NCI-H2196 treated with DMSO at 0.1 percent for 48 hours (cell line): ENCODE results near the gene MYL4.
A peak's percentile ranks its signal among the peaks of the same experiment; 100 is the strongest.
"Not testable (repeated sequence)": the region's sequence is repeated elsewhere in the genome, so short reads cannot be mapped to it uniquely, and the experiment has no call there.

Experiments
- DNase-seq: peaks from one replicate; lab custom pipeline; 2025; ENCODE audit not compliant: unreplicated experiment; lab: John Stamatoyannopoulos, UW

The MYL4 gene

GRCh38 chr17:47208744-47209488 lies at the start of gene MYL4:
Gene MYL4 (plus strand): TSS chr17:47209348. CDS start chr17:47209423, 75 bp downstream.
- DNase-seq, result no peak

GRCh38 chr17:47162013-47162622 lies 47.0 kb upstream of the MYL4 start:
- no peak for DNase-seq

GRCh38 chr17:47164263-47164662 lies 44.9 kb upstream of the MYL4 start:
- no peak for DNase-seq

GRCh38 chr17:47165137-47165536 lies 44.0 kb upstream of the MYL4 start:
- no peak for DNase-seq

GRCh38 chr17:47166854-47167253 lies 42.3 kb upstream of the MYL4 start:
- DNase-seq, result not testable (repeated sequence)

GRCh38 chr17:47168896-47169295 lies 40.3 kb upstream of the MYL4 start:
- DNase-seq, result not testable (repeated sequence)

GRCh38 chr17:47170710-47171109 lies 38.4 kb upstream of the MYL4 start:
- no peak for DNase-seq

GRCh38 chr17:47172696-47173565 lies 36.2 kb upstream of the MYL4 start:
- no peak for DNase-seq

- not testable (repeated sequence) for DNase-seq
Observed at GRCh38 chr17:47174823-47175222, 34.3 kb upstream of the MYL4 start.

- DNase-seq, result no peak
Observed at GRCh38 chr17:47176389-47176826, 32.7 kb upstream of the MYL4 start.

GRCh38 chr17:47177261-47177660 lies 31.9 kb upstream of the MYL4 start:
- DNase-seq, result no peak

GRCh38 chr17:47179141-47179540 lies 30.0 kb upstream of the MYL4 start:
- no peak for DNase-seq

- DNase-seq, result no peak
Observed at GRCh38 chr17:47180337-47180736, 28.8 kb upstream of the MYL4 start.

GRCh38 chr17:47180988-47181387 lies 28.2 kb upstream of the MYL4 start:
- not testable (repeated sequence) for DNase-seq

GRCh38 chr17:47184681-47185080 lies 24.5 kb upstream of the MYL4 start:
- no peak for DNase-seq

- no peak for DNase-seq
Observed at GRCh38 chr17:47188271-47188875, 20.8 kb upstream of the MYL4 start.

GRCh38 chr17:47188876-47189731 lies 20.0 kb upstream of the MYL4 start, which contains the start of gene CDC27:
Gene CDC27 (minus strand): TSS chr17:47189295. CDS start chr17:47189172, 123 bp downstream.
- DNase-seq, result peak; percentile 87

- no peak for DNase-seq
Observed at GRCh38 chr17:47189732-47190237, 19.4 kb upstream of the MYL4 start.

GRCh38 chr17:47190243-47190642 lies 18.9 kb upstream of the MYL4 start:
- DNase-seq, result no peak

GRCh38 chr17:47190770-47191169 lies 18.4 kb upstream of the MYL4 start:
- no peak for DNase-seq
